GM10248 (cell line): Measurements from ENCODE around the gene RETREG3.
"Not testable (repeated sequence)": the region's sequence is repeated elsewhere in the genome, so short reads cannot be mapped to it uniquely, and the experiment has no call there.

Experiments
- CTCF ChIA-PET: fragments of 300-600 bp; sonication (Branson Sonifier 250); formaldehyde crosslinking; extraction: SDS; loops from one replicate; lab custom pipeline; 2021; ENCODE audit warnings: antibody characterized with exemption; lab: Yijun Ruan, JAX
- POLR2A ChIA-PET: fragments of 350-650 bp; sonication (Branson Sonifier 250); formaldehyde crosslinking; extraction: SDS; loops from one replicate; lab custom pipeline; 2020; ENCODE audit warnings: antibody characterized with exemption; lab: Yijun Ruan, JAX
- DNase-seq: peaks from one replicate; pipeline ENCODE4 v3.0.0; 2012; ENCODE audit errors: extremely low spot score
- TF ChIP-seq, protein P1 (sequence below): IDR thresholded peaks from 2 replicates; pipeline ENCODE4 v1.5.1; 2012; ENCODE audit warnings: mild to moderate bottlenecking, low read depth; ENCODE audit errors: extremely low read depth, missing control alignments, control extremely low read depth

The RETREG3 gene

DNA sequence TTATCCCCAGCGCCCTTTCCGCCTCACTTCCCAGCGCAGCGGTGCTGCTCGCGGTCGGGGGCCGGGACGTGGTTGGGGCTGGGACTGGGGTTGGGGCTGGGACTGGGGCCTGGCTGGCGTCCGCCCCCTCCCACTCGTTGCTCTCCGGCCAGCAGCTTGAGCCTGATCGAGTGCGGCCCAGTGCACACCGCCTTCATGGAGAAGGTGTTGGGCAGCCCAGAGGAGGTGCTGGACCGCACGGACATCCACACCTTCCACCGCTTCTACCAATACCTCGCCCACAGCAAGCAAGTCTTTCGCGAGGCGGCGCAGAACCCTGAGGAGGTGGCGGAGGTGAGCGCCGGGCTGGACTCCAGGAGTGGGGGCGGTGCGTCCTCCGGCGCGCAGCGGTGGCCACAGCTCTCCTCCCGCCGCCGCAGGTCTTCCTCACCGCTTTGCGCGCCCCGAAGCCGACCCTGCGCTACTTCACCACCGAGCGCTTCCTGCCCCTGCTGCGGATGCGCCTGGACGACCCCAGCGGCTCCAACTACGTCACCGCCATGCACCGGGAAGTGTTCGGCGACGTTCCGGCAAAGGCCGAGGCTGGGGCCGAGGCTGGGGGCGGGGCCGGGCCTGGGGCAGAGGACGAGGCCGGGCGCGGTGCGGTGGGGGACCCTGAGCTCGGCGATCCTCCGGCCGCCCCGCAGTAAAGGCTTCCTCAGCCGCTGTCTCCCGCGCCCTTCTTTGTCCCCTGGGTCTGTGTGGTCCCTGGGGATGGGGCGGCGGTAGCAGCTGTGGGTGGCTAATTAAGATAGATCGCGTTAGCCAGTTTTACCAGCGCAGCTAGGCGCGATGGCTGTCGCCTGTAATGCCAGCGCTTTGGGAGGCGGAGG lies 54.7 kb downstream of the RETREG3 start:
- peak; percentile 90 for DNase-seq
- CTCF ChIA-PET = interaction anchor here (0.8 to 2.2 kb wide), 5 partner anchors 13 to 119 kb away, joined by 3 to 9 read pairs (median 3); partner anchors contain the start of genes NAGLU and PSMC3IP
- POLR2A ChIA-PET = interaction anchor here (0.5 kb wide), 1 partner anchor 141 kb away, joined by 9 read pairs; no protein-coding TSS in a partner anchor
- TF ChIP-seq, protein P1, sequence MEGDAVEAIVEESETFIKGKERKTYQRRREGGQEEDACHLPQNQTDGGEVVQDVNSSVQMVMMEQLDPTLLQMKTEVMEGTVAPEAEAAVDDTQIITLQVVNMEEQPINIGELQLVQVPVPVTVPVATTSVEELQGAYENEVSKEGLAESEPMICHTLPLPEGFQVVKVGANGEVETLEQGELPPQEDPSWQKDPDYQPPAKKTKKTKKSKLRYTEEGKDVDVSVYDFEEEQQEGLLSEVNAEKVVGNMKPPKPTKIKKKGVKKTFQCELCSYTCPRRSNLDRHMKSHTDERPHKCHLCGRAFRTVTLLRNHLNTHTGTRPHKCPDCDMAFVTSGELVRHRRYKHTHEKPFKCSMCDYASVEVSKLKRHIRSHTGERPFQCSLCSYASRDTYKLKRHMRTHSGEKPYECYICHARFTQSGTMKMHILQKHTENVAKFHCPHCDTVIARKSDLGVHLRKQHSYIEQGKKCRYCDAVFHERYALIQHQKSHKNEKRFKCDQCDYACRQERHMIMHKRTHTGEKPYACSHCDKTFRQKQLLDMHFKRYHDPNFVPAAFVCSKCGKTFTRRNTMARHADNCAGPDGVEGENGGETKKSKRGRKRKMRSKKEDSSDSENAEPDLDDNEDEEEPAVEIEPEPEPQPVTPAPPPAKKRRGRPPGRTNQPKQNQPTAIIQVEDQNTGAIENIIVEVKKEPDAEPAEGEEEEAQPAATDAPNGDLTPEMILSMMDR = no peak

DNA sequence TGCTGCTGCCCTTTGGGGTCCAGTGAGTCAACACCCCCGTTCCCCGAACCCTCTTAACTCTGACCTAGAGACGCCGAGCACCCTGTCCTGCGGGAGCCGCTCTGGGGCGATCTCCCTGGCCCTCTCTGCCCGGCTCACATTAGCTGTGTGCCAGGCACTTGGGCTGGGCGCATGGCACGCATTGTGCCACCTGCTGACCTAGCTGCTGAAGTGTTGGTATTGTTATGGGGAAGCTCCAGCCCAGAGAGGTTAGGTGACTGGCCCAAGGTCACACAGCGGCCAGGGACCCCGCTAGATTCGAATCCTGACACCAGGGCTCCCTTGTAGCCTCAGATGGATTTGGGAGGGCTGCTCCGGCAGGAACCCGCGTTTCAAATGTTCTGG lies 55.3 kb downstream of the RETREG3 start:
- TF ChIP-seq, protein P1 = no peak
- ChIA-PET POLR2A (no interaction called here), CTCF (interaction anchor here (1.0 to 2.2 kb wide), 3 partner anchors 18 to 119 kb away, joined by 3 to 9 read pairs (median 3); partner anchors contain the start of genes NAGLU and PSMC3IP)
- no peak for DNase-seq

DNA sequence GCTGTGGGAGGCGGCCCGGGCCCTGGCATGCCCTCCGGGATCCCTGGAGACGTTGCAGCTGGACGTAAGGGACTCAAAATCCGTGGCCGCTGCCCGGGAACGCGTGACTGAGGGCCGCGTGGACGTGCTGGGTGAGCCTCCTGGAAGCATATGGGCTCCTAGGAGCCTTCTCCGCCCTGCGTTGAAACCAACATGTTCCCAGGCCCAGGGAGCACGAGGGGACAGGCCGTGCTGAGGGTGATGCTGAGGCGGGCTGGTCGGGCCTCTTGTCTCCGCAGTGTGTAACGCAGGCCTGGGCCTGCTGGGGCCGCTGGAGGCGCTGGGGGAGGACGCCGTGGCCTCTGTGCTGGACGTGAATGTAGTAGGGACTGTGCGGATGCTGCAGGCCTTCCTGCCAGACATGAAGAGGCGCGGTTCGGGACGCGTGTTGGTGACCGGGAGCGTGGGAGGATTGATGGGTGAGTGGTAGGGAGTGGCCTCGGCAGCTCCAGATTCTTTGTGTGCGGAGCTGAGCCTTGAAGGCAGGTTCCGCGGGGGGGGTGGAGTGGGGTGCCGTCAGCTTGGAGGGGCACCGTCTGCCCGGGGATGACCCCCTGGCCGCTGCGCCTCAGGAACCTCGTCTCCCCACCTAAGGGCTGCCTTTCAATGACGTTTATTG lies 55.9 kb downstream of the RETREG3 start:
- TF ChIP-seq, protein P1 = no peak
- DNase-seq = no peak
- ChIA-PET POLR2A (interaction anchor here (0.6 kb wide), 1 partner anchor 40 kb away, joined by 6 read pairs; no protein-coding TSS in a partner anchor), CTCF (interaction anchor here (2.2 kb wide), 1 partner anchor 25 kb away, joined by 9 read pairs; the partner anchor contains the start of gene PSMC3IP)

DNA sequence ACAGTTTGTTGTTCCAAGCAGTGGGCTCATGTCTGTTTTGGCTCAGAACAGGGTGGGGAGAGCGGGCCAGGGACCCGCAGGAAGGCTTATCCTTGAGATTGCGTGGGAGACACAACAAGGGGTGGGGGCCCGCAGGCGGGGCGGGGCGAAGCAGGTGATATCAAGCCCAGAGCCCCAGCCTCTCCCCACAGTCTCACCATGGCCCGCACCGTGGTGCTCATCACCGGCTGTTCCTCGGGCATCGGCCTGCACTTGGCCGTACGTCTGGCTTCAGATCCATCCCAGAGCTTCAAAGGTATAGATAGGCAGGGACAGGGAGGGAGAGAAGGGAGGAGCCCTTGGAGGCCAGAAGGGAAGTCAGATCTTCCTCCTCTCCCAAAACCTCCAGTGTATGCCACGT lies 56.4 kb downstream of the RETREG3 start, which contains the start of gene HSD17B1:
Gene HSD17B1, plus strand, starts transcription at position 188 of the 400 bp plus-strand sequence. Its CDS starts 11 bp downstream, at position 199.
- POLR2A ChIA-PET, DNase-seq, CTCF ChIA-PET: not testable (repeated sequence)

DNA sequence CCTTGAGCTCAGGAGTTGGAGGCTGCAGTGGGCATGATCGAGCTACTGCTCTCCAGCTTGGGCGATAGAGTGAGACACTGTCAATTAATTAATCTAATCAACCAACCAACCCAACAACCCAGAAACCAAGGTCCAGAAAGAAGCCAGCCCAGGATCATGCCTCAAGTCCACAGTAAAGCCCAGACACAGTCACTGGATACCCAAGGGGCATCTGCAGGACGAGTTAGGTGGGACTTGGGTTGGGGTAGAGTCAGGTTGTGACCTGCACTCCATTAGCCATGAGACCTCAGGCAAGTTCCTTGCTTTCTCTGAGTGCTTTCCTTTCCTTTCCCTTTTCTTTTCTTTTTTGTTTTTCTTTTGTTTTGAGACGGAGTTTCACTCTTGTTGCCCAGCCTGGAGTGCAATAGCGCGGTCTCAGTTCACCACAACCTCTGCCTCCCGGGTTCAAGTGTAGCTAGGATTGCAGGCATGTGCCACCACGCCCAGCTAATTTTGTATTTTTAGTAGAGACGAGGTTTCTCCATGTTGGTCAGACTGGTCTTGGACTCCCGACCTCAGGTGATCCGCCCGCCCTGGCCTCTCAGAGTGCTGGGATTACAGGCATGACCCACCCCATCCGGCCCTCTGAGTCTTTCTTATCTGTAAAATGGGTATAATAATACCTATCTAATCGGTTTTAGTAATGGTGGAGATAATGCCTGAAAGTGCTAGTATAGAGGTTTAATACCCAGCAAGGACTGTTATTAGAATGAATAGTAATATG lies 60.0 kb downstream of the RETREG3 start:
- POLR2A ChIA-PET = no interaction called here
- CTCF ChIA-PET = interaction anchor here (0.7 to 2.0 kb wide), 15 partner anchors 10 to 275 kb away, joined by 3 to 11 read pairs (median 4); partner anchors contain the start of genes BECN1, NAGLU and PSMC3IP
- TF ChIP-seq, protein P1 = no peak

DNA sequence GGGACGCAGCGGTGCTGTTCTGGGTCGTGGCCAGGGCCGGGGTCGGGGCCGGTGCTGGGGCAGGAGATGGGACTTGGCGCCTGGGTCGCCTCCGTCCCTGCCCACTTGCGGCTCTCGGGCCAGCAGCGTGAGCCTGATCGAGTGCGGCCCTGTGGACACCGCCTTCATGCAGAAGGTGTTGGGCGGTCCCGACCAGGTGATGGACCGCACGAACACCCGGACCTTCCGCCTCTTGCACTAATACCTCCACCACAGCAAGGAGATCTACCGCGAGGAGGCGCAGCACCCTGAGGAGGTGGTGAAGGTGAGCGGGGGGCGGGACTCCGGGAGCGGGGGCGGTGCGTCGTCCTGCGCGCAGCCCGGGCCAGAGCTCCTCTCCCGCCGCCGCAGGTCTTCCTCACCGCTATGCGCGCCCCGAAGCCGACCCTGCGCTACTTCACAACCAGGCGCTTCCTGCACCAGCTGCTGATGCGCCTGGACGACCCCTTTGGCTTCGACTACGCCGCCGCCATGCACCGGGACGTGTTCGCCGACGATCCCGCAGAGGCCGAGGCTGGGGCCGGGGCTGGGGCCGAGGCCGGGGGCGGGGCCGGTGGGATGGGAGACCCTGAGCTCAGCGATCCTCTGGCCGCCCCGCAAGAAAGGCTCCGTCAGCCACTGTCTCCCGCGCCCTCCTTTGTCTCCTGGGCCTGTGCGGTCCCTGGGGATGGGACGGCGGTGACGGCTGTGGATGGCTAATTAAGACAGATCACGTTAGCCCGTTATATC lies 60.9 kb downstream of the RETREG3 start:
- ChIA-PET POLR2A (interaction anchor here (1.0 kb wide), 1 partner anchor 12 kb away, joined by 4 read pairs; the partner anchor contains the start of gene NAGLU), CTCF (interaction anchor here (0.7 to 2.0 kb wide), 18 partner anchors 9 to 276 kb away, joined by 3 to 11 read pairs (median 4); partner anchors contain the start of genes BECN1, NAGLU and PSMC3IP)
- TF ChIP-seq, protein P1 = peak; percentile 77
- DNase-seq = peak; percentile 93

More for the DNA sequence above, 60.0 kb downstream of the RETREG3 start:
- no peak for DNase-seq
